DMS53 treated with DMSO at 0.1 percent for 48 hours (cell line): ENCODE results near the gene UNCX.
"Not testable (repeated sequence)": the region's sequence is repeated elsewhere in the genome, so short reads cannot be mapped to it uniquely, and the experiment has no call there.

Source experiments
- DNase-seq: peaks from one replicate; lab custom pipeline; 2025; ENCODE audit not compliant: unreplicated experiment; lab: John Stamatoyannopoulos, UW

The UNCX gene

DNA sequence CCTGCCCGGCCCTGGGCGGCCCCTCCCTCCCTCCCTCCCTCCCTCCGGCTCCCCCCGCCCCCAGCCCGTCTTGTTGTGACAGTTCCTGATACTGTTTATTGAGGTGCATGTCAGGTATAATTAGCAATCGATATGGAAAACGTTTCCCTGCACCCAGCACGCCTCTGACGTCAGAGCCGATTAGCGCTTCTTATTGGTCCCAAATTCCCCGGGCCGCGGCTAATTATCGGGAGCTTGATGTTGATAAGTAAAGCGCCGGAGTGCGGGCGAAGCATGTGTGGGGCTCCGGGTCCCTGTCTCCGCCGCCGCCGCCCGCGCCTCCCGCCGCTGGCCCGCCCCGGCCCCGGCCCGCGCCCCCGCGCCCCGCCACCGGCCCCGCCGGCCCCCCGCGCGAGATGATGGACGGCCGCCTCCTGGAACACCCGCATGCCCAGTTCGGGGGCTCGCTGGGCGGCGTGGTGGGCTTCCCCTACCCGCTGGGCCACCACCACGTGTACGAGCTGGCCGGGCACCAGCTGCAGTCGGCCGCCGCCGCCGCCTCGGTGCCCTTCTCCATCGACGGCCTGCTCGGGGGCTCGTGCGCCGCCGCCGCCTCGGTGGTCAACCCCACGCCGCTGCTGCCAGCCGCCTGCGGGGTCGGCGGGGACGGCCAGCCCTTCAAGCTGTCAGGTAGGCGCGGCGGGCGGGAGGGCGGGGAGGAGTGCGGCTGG lies at the start of gene UNCX:
UNCX (plus strand) TSS at position 250 of the 710 bp plus-strand sequence; CDS start at position 396, 146 bp downstream.
- no peak for DNase-seq

DNA sequence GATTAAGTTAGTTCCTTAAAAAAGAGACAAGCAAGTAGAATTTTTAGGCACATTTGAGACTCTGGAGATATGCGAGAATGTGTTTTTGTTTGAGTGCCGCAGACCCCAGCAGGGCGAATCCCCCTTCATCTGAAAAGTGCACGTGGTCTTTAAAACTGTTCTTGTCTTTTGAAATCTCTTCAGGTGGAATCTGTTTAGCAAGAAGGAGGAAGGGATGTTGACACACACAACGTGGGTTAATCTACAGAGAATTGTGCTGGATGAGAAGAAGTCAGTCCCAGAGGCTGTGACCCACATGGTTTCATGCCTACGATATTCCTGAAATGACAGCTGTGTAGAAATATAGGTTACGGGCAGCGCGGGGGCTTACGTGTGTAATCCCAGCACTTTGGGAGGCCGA lies 45.5 kb upstream of the UNCX start:
- DNase-seq, result no peak

DNA sequence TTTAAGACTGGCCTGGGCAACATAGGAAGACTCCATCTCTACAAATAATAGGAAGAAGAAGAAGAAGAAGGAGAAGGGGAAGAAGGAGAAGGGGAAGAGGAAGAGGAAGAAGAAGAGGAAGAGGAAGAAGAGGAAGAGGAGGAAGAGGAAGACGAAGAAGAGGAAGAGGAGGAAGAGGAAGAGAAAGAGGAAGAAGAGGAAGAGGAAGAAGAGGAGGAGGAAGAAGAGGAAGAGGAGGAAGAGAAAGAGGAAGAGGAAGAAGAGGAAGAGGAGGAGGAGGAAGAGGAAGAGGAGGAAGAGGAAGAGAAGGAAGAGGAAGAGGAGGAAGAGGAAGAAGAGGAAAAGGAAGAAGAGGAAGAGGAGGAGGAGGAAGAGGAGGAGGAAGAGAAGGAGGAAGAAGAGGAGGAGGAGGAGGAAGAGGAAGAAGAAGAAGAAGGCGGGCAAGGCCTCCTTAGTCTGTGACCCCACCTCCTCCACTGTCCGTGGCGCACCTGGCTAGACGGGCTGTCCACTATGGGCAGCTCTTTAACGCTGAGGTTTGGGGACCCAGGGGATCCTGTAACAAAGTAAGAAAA lies 43.9 kb upstream of the UNCX start:
- no peak for DNase-seq

DNA sequence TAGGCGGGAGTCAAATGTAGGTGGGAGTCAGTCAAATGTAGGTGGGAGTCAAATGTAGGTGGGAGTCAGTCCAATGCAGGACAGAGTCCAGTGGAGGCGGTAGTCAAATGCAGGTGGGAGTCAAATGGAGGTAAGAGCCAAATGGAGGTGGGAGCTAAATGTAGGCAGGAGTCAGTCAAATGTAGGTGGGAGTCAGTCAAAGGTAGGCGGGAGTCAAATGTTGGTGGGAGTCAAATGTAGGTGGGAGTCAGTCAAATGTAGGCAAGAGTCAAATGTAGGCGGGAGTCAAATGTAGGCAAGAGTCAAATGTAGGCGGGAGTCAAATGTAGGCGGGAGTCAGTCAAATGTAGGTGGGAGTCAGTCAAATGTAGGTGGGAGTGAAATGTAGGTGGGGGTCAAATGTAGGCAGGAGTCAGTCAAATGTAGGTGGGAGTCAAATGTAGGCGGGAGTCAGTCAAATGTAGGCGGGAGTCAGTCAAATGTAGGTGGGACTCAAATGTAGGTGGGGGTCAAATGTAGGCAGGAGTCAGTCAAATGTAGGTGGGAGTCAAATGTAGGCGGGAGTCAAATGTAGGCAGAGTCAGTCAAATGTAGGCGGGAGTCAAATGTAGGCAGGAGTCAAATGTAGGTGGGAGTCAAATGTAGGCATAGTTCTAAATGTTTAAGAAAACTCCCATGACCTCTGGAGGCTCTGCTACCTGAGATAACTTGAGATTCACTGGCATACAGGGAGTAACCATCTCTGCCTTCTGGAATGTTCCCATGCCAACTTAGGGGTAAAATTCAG lies 42.5 kb upstream of the UNCX start:
- DNase-seq, result no peak

DNA sequence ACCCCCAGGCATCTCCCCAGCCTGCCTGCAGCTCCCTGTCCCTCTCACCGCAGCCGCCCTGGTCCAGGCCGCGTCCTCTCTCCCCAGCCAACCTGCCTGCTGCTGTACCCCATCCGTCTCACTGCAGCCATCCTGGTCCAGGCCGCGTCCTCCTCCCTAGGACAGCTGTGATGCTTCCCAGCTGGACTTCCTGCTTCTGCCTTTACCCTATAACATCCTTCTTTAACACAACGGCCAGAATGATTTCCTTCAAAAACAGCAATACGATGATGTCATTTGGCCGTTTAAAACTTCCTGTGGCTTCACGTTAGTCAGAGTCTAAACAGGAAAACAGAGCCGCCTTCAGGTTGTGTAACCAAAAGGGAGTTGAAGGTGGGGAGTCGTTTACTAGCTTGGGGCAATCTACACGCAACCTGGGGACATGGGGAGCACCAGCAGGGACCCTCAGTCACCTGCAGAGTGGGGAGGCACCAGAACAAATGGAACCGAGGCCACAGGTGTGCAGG lies 40.4 kb upstream of the UNCX start:
- DNase-seq, result no peak

DNA sequence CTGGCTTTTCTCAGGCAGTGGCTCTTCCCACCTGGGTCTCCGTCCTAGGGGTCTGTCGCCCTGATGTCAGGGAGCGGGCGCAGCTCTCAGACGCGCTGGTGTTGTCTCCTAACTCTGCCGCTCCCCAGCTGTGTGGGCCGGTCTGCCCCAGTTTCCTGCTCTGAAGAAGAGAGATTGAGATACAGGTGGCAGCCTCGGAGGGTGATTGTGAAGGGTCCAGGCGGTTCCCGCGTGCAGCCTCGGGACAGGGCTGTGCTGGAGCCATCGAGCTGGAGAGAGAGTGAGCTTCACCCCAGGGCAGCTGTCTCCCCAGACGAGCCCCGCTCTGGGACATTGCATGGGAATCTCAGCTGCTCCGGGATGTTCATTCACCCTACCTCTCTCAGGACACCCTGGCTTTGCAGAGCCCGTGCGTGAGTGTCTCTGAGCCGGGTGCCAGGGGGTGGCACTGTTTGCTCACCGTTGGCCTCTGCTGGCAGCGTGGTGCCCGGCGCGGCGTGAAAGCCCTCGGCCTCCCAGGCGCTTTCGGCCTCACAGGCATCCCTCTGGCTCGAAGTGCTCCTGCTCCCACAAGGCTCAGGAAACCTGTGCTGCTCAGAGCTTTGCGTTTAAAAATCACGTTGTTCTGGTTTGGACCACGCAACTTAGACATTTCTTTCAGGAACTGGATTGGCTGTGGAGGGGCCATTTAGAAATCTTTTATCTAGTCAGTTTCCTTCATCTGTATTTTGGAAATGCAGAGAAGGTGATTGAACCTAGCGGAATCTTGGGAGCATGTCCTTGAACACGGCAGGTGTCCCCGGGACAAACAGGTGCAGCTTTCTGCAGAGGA lies 38.9 kb upstream of the UNCX start:
- peak; percentile 24 for DNase-seq

DNA sequence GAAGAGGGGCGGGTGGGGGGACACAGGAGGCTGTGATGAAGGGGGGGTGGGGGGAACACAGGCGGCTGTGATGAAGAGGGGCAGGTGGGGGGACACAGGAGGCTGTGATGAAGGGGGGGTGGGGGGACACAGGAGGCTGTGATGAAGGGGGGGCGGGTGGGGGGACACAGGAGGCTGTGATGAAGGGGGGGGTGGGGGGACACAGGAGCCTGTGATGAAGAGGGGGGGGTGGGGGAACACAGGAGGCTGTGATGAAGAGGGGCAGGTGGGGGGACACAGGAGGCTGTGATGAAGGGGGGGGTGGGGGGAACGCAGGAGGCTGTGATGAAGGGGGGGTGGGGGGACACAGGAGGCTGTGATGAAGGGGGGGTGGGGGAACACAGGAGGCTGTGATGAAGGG lies 36.2 kb upstream of the UNCX start:
- DNase-seq, result not testable (repeated sequence)

DNA sequence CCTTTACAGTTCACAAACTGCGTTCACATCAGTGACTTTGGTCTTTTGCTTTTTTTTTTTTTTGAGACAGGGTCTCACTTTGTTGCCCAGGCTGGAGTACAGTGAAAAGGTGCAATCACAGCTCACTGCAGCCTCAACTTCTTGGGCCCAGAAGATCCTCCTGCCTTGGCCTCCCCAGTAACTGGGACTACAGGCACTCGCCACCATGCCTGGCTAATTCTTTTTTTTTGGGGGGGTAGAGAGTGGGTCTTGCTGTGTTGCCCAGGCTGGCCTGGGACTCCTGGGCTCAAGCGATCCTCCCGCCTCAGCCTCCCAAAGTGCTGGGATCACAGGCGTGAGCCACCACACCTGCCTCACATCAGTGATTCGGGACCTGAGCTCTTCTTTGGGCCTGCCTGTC lies 35.7 kb upstream of the UNCX start:
- no peak for DNase-seq

DNA sequence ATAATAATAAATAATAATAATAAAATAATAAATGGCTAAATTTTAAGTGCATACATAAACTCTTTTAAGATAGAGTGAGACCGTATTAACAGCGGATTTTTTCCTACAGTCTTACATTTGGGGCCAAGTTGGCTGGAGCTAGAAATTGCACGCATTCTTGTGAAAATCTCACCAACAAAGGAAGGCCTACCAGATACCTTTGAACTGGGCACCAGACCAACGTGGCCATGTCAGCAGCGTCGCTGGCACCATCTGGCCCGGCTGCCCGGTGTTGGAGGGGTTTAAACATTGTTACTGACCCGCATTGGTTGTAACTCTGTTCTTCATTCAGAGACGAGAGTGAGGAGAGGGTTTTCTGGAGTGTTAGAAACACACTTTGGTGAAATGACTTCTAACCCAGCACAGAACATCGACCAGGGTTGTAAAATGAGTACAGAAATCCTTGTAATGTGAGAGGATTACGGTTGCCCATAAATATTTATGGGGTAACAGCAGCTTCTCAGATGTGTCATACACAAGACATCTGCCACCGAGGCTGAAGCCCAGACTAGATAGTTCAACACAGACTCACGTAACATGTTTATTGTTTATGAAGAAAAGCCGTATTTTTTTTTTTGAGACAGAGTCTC lies 34.6 kb upstream of the UNCX start:
- no peak for DNase-seq

DNA sequence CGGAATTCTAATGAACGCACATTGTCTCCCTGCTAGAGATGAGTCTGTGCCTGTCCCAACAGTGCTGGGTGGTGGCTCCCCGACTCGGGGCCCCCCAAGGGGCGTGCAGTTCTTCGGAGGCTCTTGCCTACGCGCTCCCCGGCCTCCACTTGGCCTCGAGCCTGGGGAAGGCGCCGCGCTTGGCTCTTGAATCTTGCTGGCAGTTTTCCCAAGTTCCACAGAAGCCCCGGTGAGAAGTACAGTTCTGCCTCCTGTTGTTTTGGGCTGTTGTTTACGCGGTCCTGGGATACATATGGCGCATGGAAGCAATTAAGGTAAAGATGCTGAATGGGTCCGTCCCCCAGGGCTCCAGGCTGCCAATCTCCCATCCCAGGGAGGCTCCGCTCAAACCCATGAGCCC lies 32.6 kb upstream of the UNCX start:
- DNase-seq, result no peak

DNA sequence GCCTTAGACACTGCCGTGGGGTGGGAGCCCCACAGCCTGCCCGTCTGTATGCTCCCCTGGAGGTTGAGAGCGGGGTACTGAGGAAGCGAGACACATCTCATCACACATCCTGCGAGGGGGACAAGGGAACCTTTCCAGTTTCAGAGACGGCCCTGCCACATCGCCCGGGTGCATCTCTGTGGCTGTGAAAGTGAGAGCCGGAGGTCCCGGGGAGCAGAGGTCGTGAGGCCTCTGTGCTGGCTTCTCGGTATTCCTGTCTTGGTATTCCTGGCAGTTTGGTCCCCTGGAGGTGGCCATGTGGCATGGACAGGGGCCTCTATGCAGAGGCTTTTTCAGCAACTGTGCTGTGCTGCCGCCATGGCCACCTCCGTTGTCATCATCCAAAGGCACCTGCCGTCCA lies 30.8 kb upstream of the UNCX start:
- no peak for DNase-seq

DNA sequence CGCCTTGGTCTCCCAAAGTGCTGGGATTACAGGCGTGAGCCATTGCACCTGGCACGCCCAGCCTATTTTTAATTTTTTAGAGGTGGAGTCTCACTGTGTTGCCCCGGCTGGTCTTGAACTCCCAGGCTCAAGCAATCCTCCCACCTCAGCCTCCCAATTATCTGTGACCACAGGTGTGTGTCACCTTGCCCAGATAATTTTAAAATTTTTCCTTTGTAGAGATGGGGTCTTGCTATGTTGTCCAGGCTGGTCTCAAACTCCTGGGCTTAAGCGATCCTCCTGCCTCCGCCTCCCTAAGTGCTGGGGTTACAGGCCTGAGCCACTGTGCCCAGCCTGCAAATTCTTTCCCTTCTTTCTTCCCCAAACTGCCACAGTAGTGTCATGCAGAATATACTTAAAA lies 29.8 kb upstream of the UNCX start:
- DNase-seq, result not testable (repeated sequence)

DNA sequence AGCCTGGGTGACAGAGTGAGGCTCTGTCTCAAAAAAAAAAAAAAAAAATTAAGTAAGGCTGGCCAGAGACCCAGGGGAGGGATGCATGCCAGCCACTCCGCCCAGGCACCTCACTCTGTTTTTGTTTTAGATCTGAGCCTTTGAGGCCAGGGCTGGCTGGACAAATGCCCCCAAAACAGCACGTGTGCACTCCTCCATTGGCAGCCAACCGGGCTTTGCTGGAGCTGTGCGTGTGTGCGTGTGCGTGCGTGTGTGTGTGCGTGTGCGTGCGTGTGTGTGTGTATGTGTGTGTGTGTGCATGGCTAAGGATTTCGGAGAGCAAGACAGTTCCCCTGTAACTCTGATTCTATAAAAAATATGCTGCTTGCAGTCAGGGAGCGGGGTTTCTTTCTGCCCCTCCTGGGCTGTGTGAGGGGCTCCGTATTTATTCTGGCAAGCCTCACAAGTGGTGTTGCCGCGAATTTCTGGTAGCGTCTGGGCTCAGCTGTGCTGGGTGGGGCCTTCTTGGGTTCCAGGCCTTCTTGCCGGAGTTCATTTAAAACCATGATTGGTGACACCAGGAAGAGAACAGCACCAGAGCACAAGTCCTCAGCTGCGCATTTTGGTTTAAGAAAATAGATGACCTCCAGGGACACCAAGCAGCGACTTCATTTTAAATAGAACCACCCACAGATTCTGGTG lies 28.1 kb upstream of the UNCX start:
- no peak for DNase-seq

DNA sequence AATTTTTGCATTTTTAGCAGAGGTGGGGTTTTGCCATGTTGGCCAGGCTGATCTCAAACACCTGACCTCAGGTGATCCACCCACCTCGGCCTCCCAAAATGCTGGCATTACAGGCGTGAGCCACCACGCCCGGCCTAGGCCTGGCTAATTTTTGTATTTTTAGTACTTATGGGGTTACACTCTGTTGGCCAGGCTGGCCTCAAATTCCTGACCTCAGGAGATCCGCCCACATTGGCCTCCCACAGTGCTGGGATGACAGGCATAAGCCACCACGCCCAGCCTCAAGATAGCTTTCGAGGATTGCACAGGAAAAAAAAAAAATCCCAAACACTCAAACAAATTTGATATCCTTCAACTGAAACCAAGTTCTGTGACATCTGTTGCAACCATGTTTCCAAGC lies 26.9 kb upstream of the UNCX start:
- DNase-seq, result not testable (repeated sequence)

DNA sequence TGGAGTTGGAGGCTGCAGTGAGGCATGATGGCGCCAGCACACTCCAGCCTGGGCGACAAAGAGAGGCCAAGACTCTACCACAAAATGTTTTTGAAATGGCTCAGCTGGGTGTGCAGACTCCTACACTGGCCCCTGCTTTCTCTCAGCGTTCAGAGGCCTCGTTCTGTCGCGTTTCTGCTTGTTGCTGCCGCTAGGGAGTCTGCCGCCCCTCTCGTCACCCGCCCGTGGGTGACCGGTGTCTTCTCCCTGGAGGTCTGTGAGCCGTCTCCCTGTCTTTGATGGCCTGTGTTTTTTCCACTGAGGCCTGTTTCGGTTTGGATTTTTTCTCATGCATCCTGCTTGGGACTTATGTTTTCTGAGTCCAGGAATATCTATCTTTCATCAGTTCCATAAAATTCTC lies 23.6 kb upstream of the UNCX start:
- DNase-seq, result no peak

DNA sequence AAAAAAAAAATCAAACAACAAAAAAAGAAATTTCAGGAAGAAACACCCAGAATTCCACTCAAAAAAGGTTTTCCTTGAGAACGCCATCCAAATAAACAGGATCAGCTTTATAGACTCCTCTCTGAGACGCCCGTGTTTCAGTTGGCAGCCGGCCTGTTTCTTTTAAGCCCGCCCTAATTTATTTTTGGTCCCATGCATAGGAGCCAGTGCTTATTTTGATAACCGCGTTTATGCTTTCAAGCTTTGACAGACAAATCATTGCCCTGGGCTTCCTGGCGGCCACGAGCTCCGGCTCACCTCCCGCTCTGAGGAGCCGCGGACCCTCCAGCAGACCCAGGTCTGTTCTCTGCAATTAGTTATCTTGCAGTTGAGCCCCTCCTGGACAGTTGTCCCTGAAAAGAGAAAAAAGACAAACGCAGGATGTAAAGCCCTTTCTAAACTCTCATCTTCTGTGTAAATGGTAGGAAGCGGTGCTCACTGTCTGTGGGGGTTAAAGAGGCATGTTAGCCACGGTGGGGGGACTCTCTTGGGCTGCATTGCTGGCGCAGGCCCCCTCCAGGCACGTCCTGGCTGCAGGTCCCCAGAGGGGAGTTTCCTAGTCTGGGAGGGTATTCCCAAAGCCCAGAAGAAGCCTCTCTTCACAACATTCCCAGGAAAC lies 22.2 kb upstream of the UNCX start:
- DNase-seq, result no peak

DNA sequence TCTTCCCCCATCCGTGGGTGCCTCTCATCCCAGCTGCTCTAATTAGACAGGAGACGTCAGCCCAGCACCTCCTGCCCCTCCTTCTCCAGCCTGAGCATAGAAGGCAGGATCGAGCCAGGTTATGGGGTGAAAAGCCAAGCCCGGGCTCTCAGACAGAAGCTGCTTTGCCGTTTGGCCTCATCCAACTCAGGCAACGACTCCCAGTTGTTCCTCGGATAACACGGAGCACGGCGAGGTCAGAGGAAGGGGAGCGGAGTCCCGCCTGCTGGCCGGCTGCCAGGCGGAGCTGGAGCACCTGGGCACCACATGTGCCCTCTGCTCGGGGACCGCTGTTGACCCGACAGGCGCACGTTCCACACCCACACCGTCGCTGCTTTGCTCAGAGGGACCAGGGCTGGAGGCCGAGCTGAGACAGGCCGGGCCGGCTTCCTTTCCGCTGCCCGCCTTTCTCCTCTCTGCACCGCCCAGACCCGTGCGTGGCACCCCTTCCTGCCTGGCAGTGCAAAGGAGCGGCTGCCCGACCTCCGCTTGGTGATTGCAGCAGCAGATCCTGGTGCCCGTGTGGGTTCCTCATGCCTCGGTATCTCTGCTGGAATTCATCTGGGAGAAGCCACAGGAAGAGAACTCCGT lies 21.6 kb upstream of the UNCX start:
- no peak for DNase-seq

DNA sequence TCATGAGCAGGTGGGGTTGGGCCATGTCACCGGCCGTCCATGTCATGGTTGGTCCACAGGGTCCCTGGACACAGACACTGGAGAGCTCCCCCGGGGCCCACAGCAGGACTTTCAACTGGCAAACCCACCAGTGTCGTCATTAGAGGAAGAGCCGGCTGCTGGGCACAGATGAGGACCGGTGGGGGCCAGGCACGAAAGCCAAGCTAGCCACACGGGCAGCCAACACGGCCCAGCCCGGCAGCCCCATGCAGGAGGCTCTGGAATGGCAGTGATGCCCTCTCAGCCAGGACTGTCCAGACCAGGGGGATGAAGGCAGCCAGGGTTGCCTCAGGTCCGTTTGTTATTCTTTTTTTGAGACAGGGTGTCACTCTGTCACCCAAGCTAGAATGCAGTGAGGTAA lies 21.1 kb upstream of the UNCX start:
- DNase-seq, result no peak

DNA sequence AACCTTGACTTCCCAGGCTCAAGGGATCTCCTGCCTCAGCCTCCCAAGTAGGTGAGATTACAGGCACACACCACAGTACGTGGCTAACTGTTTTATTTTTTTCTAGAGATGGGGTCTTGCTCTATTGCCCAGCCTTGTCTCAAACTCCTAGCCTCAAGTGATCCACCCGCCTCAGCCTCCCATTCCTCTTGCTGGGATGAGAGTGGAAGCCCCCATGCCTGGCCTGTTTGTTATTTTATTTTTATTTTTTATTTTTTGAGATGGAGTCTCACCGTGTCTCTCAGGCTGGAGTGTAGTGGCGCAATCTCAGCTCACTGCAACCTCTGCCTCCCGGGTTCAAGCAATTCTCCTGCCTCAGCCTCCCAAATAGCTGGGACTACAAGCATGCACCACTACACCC lies 20.6 kb upstream of the UNCX start:
- not testable (repeated sequence) for DNase-seq
